Natural killer cell (primary cell): ENCODE results near the gene RSRP1. TPM values are rescaled to one million over a fixed set of nuclear protein-coding genes. Genes with fewer than 3 reads are reported as not detected.

Experiments used
- ATAC-seq, 3 donors: fragments of 150-1000 bp in 2 of 3; fragments of 200-7000 bp in 1 of 3; cut with Tn5 transposase; 1 replicate in 1 of 3; 2 replicates in 2 of 3; pipeline ENCODE4 v1.10.0; 2021; ENCODE audit warnings: mild to moderate bottlenecking in 2 of 3, moderate library complexity in 2 of 3
- DNase-seq, 2 donors: peaks; one replicate each; pipeline versions ENCODE4 v3.0.0 to v3.0.0-alpha.2; 2013 to 2021; ENCODE audit warnings: mixed read lengths in 1 of 2
- H3K27ac ChIP-seq: one replicate; pipeline ENCODE4 v1.5.1; 2013; ENCODE audit warnings: mild to moderate bottlenecking, low read length
- H3K27me3 ChIP-seq: one replicate; pipeline ENCODE4 v1.6.1; 2013; ENCODE audit warnings: low read length; ENCODE audit not compliant: control insufficient read depth, insufficient read depth
- H3K36me3 ChIP-seq: one replicate; pipeline ENCODE4 v1.6.1; 2013; ENCODE audit warnings: low read length; ENCODE audit not compliant: control insufficient read depth, insufficient read depth
- H3K4me1 ChIP-seq: one replicate; pipeline ENCODE4 v1.6.1; 2013; ENCODE audit warnings: low read length; ENCODE audit not compliant: control insufficient read depth, insufficient read depth
- H3K4me3 ChIP-seq: one replicate; pipeline ENCODE4 v1.5.1; 2013; ENCODE audit warnings: low read length
- H3K9me3 ChIP-seq: one replicate; pipeline ENCODE4 v1.6.1; 2013; ENCODE audit warnings: low read length; ENCODE audit not compliant: control insufficient read depth, insufficient read depth
- H3K27ac Mint-ChIP-seq, 2 donors: one replicate each; pipeline ENCODE4 v1.8.0; 2022; ENCODE audit warnings: mild to moderate bottlenecking in 2 of 2, mixed read lengths in 2 of 2, moderate library complexity in 1 of 2
- H3K27me3 Mint-ChIP-seq, 2 donors: one replicate each; pipeline ENCODE4 v1.8.0; 2022; ENCODE audit warnings: low read depth in 2 of 2, mixed read lengths in 2 of 2
- H3K36me3 Mint-ChIP-seq: one replicate; pipeline ENCODE4 v1.8.0; 2022; ENCODE audit warnings: mixed read lengths
- H3K4me1 Mint-ChIP-seq, 2 donors: one replicate each; pipeline ENCODE4 v1.8.0; 2022; ENCODE audit warnings: mixed read lengths in 2 of 2
- H3K4me3 Mint-ChIP-seq: one replicate; pipeline ENCODE4 v1.8.0; 2022; ENCODE audit warnings: mild to moderate bottlenecking, moderate library complexity, mixed read lengths
- H3K9me3 Mint-ChIP-seq, 2 donors: one replicate each; pipeline ENCODE4 v1.8.0; 2022; ENCODE audit warnings: mixed read lengths in 2 of 2
- CTCF ChIP-seq: fragments of 200-600 bp; IDR thresholded peaks from one replicate; pipeline ENCODE4 v1.8.0; 2022; ENCODE audit warnings: antibody characterized with exemption
- WGBS: methylation state at CpG from one replicate; pipeline ENCODE4 v1.1.7; 2013; ENCODE audit warnings: missing lambda C conversion rate; ENCODE audit not compliant: insufficient coverage; 5-methylcytosine and 5-hydroxymethylcytosine counted together
- intact Hi-C: fragments of 100-400 bp; cut with micrococcal nuclease; formaldehyde crosslinking; loops from one replicate; pipeline ENCODE4 v1.14.2; 2022
- total RNA-seq, 4 donors: library from RNA; stranded (reverse); fragments of 120-200 nt in 1 of 4; gene quantifications; one replicate each; pipeline versions ENCODE4 v1.2.3 to v1.2.4, GENCODE V29; 2013 to 2022

RSRP1 gene
- total RNA-seq, 3 donors from 2014 or later (not counting 1 experiment from before 2014, with no cell fraction given), result 473 to 602 (median 589) TPM

GRCh38 chr1:25204797-25205480, 42.3 kb downstream of the RSRP1 start:
- DNase-seq, result peak in 1 of 2 donors; percentile 75
- H3K27ac ChIP-seq, result no peak overlapping the region
- TF ChIP-seq CTCF, result peak; percentile 83
- WGBS, result 71% methylated on average over 8 of the region's 9 CpGs
- Mint-ChIP-seq H3K4me3 (no peak overlapping the region), H3K9me3 (no peaks in the 10 kb centered on the region), H3K27ac (no peak overlapping the region), H3K36me3 (no peaks in the 10 kb centered on the region), H3K27me3 (peaks cover 3 to 13% of the 10 kb centered on the region in 2 donors), H3K4me1 (no peaks in the 10 kb centered on the region)
- no peaks in the 10 kb centered on the region for H3K9me3 ChIP-seq
- H3K4me3 ChIP-seq, result no peak overlapping the region
- H3K27me3 ChIP-seq, result no peaks in the 10 kb centered on the region
- no peaks in the 10 kb centered on the region for H3K4me1 ChIP-seq
- H3K36me3 ChIP-seq, result no peaks in the 10 kb centered on the region
- intact Hi-C loops, result loop anchor here (1.0 to 2.0 kb wide), 3 partner anchors 253 to 356 kb away; no protein-coding TSS in a partner anchor
- peak; percentile 73 to 87 (median 86) for ATAC-seq

- no peaks in the 10 kb centered on the region for H3K9me3 Mint-ChIP-seq
- ATAC-seq (no peak), DNase-seq (no peak)
- H3K27ac ChIP-seq, result no peak overlapping the region
- H3K36me3 ChIP-seq, result no peaks in the 10 kb centered on the region
- no peak overlapping the region for H3K4me3 ChIP-seq
- peaks cover 8 to 9% of the 10 kb centered on the region in 2 donors for H3K4me1 Mint-ChIP-seq
- no peak overlapping the region for H3K4me3 Mint-ChIP-seq
- H3K27me3 ChIP-seq, result no peaks in the 10 kb centered on the region
- 87% methylated on average over 6 of the region's 7 CpGs for WGBS
- H3K4me1 ChIP-seq, result no peaks in the 10 kb centered on the region
- TF ChIP-seq CTCF, result no peak
- no peak overlapping the region for H3K27ac Mint-ChIP-seq
- H3K27me3 Mint-ChIP-seq, result peaks cover 6 to 9% of the 10 kb centered on the region in 2 donors
- no peaks in the 10 kb centered on the region for H3K36me3 Mint-ChIP-seq
- intact Hi-C loops, result no loop called here
- no peaks in the 10 kb centered on the region for H3K9me3 ChIP-seq
Observed at GRCh38 chr1:25201006-25201405, 46.2 kb downstream of the RSRP1 start.

- no peak for DNase-seq
- Histone ChIP-seq H3K9me3 (no peaks in the 10 kb centered on the region), H3K27ac (no peak overlapping the region), H3K36me3 (no peaks in the 10 kb centered on the region), H3K4me1 (no peaks in the 10 kb centered on the region), H3K27me3 (no peaks in the 10 kb centered on the region), H3K4me3 (no peak overlapping the region)
- Mint-ChIP-seq H3K36me3 (no peaks in the 10 kb centered on the region), H3K27me3 (peaks cover 2 to 6% of the 10 kb centered on the region in 2 donors), H3K9me3 (no peaks in the 10 kb centered on the region), H3K4me1 (peaks cover 8 to 9% of the 10 kb centered on the region in 2 donors), H3K4me3 (no peak overlapping the region), H3K27ac (no peak overlapping the region)
- WGBS, result 93% methylated on average over 20 of the region's 20 CpGs
- intact Hi-C loops, result no loop called here
- TF ChIP-seq CTCF, result no peak
- no peak for ATAC-seq
Observed at GRCh38 chr1:25199819-25200620, 47.2 kb downstream of the RSRP1 start.
